GM19099 (cell line): ENCODE measurements around the gene WDR45B.

Source experiments
- POLR2A ChIP-seq: IDR thresholded peaks from 3 replicates; pipeline ENCODE4 v1.6.1; 2011; ENCODE audit warnings: low read depth; ENCODE audit not compliant: insufficient read length; ENCODE audit errors: extremely low read depth

The WDR45B gene

DNA sequence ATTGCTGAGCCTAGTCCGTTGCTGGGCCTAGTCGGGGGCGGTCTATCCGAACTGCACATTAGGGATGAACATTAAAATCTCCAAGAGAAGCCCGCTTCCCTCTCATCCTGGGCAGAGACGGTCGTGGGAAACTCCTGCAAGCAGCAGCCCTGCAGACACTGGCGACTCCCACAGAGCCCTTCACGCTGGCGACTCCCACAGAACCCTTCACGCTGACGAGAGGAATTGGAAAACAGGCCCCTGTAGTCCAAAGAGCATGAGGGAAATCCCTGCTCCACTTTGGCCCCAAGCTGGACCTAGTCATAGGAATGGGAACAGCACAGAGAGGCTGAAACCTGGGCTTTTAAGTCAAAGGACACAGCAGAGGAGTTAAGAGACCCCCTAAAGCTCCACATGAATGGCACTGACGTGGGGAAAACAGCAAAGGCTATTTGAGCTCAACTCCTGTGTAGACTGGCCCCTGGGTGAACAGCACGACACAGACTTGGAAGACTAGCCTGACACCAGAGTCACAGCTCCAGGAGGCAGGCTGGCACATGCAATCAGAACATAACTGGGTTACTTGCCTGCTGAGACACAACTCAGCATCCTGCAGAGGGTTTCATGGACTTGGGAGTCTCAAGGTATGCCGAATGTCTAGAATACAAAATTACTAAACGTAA is 42.2 kb downstream of the WDR45B start:
- no peak for TF ChIP-seq POLR2A

DNA sequence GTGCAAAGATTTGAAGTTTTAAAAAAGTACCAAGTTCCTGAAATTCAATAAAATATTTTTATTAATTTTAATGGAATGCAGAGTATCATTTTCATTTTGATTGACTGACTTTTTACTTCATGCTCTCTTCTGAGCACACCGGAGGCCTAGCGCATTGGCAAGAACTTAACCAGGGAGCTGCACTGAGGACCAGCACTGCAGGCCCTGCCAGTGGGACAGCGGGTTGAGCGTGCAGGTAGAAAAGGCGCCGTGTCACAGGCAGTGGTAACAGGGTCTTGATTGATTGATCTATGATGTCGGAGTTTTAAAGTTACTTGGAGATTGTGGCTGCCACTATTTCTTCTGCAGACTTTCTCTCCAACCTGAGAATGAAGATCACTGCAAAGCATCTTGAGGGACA is 43.7 kb downstream of the WDR45B start:
- no peak for TF ChIP-seq POLR2A

DNA sequence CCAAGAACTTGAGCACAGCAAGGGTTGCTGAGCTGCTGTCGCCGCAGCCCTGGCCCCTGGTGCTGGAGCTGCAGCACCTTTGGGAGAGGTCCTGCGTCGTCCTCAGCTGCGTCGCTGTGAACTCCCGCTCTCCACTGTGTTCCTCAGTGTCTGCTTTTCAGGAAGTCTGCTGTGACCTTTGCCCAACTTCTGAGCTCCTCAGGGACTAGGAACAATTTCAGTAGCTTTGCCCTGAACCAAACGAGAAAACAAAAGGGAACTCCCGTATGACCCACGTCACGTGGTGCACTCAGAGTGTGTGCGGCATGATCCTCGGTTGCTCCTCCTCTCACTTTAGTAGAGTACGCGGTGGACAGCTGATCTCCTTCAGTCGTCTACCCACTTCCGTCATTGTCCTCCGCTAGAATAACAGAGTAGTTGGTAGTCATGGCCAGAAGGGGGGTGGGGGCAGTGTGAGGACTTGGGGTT is 44.2 kb downstream of the WDR45B start:
- no peak for TF ChIP-seq POLR2A

DNA sequence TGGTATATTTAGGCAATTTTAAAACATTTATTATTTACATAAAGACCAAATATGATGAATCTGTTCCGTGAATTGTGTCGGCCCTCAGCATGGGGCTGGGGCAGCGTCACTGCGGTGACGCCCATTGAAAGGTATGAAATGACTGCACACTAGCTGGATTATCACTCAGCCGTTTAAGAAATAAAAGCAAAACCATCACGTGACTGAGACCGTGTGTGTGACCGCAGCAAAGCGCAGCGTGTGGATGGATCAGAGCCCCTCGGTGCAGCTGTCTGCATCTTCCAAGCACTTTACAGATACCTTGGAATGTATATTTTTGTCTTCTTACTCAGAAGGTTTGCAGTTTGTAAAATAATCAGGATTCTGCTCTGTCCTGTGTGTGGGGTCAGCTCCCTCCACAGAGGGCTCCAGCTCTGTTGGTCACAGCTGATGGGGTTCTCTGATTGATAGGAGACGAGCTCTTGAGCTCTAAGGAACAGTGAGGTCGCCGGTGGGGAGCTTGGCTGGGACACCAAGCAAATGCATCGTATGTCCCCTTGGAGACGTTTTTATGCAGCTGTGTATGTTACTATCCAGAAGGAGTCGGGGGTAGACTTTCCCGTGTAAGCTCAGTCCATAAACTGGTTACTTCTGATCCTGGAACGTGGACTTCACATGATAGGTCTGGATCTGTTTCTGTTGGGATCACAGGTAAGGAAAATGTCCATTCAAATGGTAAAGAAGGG is 45.1 kb downstream of the WDR45B start:
- TF ChIP-seq POLR2A = no peak

DNA sequence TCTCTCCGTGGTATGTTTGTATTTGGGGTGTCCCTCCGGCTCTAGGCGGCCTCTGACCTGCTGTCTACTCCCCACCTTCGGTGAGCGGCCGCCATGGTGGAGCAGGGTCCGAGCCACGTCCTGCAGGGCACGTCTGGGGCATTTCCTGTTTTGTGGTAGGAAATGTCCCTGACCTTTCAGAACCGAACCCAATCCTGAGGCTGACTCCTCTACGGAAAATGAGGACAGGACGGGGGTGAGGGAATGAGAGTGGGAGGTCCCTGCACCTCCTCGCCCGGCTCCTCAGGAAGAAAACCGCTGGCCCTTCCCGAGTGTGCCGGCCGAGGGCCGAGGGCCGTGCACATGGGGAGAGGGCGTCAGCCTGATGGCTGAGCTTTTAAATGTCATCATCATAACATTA is 45.8 kb downstream of the WDR45B start:
- TF ChIP-seq POLR2A = no peak

DNA sequence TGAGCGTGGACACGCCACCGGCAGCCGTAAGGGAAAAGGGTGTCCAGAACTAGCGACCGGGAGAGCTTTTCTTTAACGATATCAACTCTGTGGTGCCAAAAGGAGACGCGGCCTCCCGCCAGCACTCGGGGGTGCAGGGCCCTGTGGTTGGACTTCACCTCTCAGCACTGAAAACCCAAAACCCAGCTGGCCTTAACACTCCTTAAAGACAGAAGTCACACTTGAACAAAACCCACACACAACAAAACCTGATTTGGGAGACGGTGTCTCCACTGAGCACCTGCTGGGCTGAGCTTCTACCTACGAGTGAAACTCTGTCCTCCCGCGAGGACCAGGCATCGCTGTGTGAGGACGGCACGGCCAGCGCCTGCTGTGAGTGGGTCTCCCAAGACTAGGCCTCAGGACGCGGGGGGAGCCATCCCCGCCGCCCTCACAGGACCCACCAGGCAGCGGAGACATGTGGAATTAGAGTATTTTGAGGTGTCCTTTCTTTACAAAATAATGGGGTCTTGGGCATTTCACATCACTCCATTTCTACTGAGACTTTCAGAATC is 46.7 kb downstream of the WDR45B start:
- no peak for TF ChIP-seq POLR2A

DNA sequence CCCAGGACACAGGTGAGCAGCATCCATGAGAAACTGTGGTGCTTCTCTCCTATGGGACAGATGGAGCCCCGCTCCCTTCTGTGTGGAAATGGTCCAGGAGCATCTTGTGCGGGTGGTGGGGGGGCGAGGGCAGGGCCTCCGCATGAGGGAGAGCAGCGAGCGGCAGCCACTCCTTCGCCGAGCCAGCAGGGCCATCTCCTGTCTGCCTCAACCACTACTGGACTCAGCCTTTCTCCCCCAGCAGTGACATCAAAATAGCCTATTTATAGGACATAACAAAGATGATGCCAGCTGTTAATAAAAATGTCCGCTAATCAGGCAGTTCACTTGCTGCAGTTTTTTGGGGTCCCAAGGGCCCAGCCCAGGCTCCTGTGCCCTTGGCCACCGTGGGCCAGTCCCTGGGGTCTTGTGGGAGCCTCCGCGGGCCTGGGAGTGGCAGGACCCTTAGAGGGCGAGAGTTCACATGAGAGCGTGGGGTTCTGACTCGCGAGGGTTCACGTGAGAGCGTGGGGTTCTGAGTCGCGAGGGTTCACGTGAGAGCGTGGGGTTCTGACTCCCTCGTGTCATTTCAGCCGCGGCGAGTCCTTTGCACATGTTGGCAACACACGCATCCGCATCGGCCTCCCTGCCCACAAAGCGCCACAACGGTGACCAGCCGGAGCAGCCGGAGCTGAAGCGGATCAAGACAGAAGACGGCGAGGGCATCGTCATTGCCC is 47.4 kb downstream of the WDR45B start:
- TF ChIP-seq POLR2A = no peak

DNA sequence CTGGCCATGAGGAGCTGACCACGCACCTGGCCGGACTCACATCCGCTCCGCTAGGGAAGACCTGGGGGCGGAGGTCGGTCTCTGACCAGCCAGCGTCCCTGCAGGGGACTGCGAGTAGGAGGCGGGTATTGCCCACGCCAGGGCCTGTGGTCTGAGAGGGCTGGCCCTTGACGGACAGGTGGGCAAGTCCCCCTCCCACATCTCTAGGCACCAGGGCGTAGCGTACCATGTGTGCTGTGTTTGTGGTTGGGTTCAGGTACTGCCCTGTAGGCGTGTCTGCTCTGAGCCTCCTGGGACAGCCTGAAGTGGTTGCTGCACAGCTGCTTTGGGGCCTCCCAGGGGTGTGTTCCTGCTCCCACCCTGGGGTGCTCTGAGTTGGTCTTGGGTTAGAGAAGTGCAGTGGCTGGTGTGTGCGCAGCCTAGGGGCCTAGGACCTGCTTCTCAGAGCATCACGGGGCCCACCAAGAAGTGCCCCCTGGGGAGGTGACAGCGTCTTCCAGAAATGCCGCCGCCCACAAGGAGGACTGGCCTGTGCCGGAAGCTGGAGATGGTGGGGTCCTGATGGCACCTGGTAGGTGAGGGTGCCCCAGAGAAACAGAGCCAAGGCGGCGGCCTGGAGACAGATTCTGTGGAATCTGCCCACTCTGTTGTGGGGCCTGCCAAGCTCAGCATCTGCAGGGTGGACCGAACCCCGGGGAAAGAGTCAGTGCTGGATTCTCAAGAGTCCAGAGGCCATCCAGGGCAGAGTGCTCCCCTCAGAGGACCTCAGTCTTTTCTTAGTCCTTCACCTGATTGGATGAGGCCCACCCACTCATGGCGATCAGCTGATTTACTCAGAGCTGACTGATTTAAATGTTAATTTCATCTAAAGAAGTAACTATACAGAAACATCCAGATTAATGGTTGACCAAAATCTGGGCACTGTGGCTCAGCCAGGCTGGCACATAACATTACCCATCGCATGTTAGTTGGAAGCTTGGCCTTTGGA is 48.3 kb downstream of the WDR45B start:
- TF ChIP-seq POLR2A = no peak

DNA sequence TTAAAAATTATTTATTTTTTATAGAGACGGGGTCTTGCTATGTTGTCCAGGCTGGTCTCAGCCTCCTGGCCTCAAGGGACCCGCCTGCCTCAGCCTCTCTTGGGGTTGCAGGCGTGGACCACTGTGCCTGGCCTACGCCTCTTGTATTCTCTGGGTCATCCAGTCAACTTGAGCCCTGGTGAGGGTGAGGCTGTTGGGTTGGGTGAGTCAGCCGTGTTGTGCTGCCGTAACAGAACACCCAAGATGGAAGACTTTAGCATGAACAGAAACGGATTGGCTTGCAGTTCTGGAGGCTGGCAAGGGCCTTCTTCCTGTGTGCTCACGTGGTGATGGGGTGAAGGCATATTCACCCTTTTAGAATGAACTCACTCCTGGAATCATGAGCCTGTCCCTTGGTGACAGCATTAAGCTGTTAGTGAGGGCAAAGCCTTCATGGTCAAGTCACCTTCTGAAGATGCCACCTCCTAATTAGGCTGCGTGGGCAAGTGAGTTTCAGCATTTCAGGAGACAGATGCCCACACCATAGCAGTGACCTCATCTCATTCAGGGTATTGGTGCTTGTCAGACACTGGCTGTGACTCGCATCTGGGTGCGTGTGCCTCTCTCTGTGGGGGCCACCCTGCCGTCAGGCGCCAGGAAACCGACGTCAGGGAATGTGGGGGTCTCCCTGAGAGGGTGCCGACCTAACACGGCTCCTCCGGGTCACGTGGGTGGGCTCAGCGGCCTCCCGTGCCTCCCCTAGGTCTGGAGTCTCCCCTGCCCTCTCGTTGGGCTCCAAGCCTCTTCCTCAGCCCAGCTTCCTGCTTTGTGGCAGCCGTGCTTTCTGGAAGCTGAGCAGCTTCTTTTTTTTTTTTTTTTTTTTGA is 49.8 kb downstream of the WDR45B start:
- TF ChIP-seq POLR2A = no peak

DNA sequence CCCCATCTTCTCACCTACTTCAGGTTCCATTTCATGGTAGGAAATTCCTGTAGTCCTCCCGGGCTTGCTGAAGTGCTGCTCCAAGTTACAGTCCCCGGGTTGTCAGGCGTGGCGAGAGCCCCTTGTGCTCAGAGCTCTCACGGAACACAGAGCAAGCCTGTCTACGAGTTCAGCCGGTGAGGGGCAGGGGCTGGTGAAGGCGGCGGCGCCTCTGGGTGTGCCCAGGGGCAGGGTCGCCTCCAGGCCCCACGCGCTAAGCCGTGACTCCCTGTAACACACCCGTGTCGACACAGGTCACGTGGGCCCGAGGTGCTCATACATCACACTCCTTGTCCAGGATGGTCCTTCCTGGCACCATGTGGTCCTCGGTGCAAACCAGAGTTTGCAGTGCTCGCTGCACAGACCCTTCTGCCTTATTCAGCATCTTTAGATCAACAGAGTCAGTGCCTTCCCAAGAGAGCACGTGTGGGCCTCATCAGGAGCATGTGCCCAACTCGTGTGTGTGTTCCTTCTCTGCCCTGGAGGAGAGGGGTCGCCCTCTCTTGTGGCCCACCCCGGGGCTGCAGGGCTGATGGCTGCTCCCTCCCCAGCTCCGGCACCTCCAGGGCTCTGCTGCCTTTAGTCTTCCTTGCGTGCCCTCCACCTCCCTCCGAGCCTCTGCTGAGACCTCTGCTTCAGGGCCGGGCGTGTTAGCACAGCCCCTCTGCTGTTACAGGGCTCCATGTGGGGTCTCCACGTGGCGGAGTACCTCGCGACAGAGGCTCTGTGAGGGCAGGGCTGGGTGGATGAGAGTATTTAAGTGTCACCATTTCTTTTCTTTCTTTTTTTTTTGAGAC is 51.2 kb downstream of the WDR45B start:
- no peak for TF ChIP-seq POLR2A

DNA sequence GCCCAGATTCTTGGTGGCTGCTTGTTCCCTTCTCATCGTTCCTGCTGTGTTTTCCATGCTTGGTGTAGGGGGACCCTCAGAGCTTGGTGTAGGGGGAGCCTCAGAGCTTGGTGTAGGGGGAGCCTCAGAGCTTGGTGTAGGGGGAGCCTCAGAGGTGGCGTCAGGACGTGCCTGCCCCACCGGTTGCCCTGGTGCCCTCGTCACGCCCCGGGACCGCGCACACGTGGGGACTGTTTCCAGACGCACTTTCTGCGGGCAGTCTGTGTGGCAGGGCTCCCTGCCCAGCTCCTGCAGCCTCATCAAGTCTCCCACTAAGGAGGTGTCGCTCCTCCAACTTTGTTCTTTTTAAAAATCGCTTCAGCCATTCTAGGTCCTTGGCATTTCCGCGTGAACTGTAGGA is 51.9 kb downstream of the WDR45B start:
- TF ChIP-seq POLR2A = no peak

DNA sequence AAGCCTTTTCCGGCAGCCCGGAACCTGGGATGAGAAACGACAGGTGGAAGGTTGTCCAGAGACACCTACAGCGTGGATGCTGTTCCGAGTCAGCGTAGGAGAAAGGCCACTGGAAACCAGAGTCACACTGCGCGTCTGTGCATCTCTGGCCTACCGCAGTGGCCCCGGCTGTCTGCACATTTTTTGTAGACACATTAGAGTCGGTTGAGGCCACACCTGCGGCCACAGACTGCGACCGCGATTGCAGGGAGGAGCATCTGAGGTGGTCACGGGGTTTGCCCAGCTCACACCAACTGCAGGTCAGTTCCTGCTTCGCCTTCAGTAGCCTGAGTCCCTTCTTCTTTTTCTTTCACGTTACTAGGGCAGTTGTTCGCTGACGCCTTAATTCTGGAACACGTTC is 52.4 kb downstream of the WDR45B start:
- no peak for TF ChIP-seq POLR2A

DNA sequence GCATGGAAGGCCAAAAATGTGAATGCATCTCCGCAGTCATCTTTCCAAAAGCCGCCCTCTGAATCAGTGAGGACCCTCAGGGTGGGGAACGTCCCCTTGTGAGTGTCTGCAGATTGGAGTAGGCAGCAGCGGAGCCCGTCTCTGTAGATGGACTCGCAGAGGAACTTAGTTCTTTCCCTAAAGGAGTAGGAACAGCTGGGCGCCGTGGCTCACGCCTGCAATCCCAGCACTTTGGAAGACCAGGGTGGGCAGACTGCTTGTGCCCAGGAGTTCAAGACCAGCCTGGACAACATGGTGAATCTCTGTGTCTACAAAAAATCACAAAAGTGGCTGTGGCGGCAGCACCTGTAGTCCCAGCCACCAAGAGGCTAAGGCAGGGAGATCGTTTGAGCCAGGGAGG is 53.7 kb downstream of the WDR45B start:
- no peak for TF ChIP-seq POLR2A

DNA sequence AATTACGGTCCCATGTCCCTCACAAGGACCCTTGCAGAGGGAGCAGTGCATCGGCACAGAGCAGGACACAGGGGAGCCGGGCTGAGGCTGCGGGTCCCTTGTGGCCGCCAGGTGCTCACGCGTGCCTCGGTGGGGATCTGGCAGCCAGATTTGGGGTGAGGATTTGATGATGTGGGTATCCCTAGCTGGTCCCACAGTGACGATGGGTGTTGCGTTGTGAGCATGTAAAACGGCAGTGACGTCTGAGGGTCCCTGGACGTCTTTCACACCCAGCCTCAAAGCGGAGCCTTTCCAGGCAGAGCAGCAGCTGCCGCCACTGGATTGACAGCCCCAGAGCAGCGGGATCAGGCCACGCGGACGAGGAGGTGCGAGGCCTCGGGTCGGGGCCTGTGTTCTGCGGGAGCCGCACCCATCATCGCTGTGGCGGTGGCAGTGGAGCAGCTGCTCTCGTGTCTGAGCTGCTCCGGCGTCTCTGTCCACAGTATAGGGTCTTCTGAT is 54.6 kb downstream of the WDR45B start:
- no peak for TF ChIP-seq POLR2A
